A673 (cell line): ENCODE measurements around the gene SLC35F1. TPM values are rescaled to one million over a fixed set of nuclear protein-coding genes. Genes with fewer than 3 reads are reported as not detected.

Experiments used
- BruUV-seq: library from RNA; stranded (reverse); fragments of 400-500 nt; replicated peaks from 2 replicates; lab custom pipeline; 2021; lab: Mats Ljungman, UMichigan
- CTCF ChIA-PET: fragments of 300-600 bp; sonication (Branson Sonifier 250); formaldehyde crosslinking; loops from one replicate; lab custom pipeline; 2022; ENCODE audit warnings: antibody characterized with exemption; lab: Charles Lee
- POLR2A ChIA-PET: fragments of 300-600 bp; sonication (Branson Sonifier 250); formaldehyde crosslinking; loops from one replicate; lab custom pipeline; 2022; ENCODE audit warnings: antibody characterized with exemption; ENCODE audit not compliant: low non-redundant PET; lab: Charles Lee
- DNase-seq: peaks from one replicate; pipeline ENCODE4 v3.0.0-alpha.2; 2015; ENCODE audit warnings: low spot score
- H3K27ac ChIP-seq: fragments of 200-600 bp; sonication (generic); 2 replicates; pipeline ENCODE4 v1.5.1; 2016; ENCODE audit warnings: mixed run types, low read depth, mild to moderate bottlenecking, mixed read lengths, antibody characterized with exemption, low read length; ENCODE audit not compliant: poor library complexity, severe bottlenecking
- H3K27me3 ChIP-seq: fragments of 200-600 bp; sonication (generic); replicated peaks from 2 replicates; pipeline ENCODE4 v1.6.1; 2017; ENCODE audit warnings: mixed run types, low read depth, mild to moderate bottlenecking, mixed read lengths, antibody characterized with exemption, low read length; ENCODE audit not compliant: insufficient read depth, poor library complexity
- H3K36me3 ChIP-seq: fragments of 200-600 bp; sonication (generic); 2 replicates; pipeline ENCODE4 v1.6.1; 2016; ENCODE audit warnings: mixed run types, mild to moderate bottlenecking, mixed read lengths, antibody characterized with exemption, low read length; ENCODE audit not compliant: insufficient read depth, poor library complexity, severe bottlenecking
- H3K4me1 ChIP-seq: fragments of 200-600 bp; sonication (generic); 2 replicates; pipeline ENCODE4 v1.6.1; 2017; ENCODE audit warnings: mixed run types, mild to moderate bottlenecking, mixed read lengths, antibody characterized with exemption, low read length; ENCODE audit not compliant: insufficient read depth, poor library complexity, severe bottlenecking
- H3K4me3 ChIP-seq: fragments of 200-600 bp; sonication (generic); 2 replicates; pipeline ENCODE4 v1.5.1; 2016; ENCODE audit warnings: low read depth, mixed run types, mild to moderate bottlenecking, mixed read lengths, low read length; ENCODE audit not compliant: poor library complexity, severe bottlenecking
- H3K9me3 ChIP-seq: fragments of 200-600 bp; sonication (generic); 2 replicates; pipeline ENCODE4 v1.6.1; 2016; ENCODE audit warnings: mixed run types, low read depth, mild to moderate bottlenecking, mixed read lengths, antibody characterized with exemption, low read length; ENCODE audit not compliant: poor library complexity, severe bottlenecking
- EZH2 ChIP-seq: fragments of 200-600 bp; sonication (generic); IDR thresholded peaks from 2 replicates; pipeline ENCODE4 v1.6.1; 2017; ENCODE audit warnings: borderline replicate concordance, low read depth, mild to moderate bottlenecking, mixed read lengths, antibody characterized with exemption, low read length; ENCODE audit not compliant: poor library complexity, severe bottlenecking
- intact Hi-C: fragments of 100-400 bp; cut with micrococcal nuclease; formaldehyde crosslinking; loops from one replicate; pipeline ENCODE4 v1.10.0; 2022; ENCODE audit not compliant: unreplicated experiment
- total RNA-seq: library from RNA; stranded (reverse); gene quantifications from 2 replicates; pipeline ENCODE4 v1.2.3, GENCODE V29; 2021
- TF ChIP-seq, protein P1 (sequence below): fragments of 300-800, 200-600 bp; sonication (generic); conservative IDR thresholded peaks from 2 replicates; pipeline ENCODE4 v1.5.1; 2017; ENCODE audit warnings: low read depth, mild to moderate bottlenecking, antibody characterized with exemption, low read length, moderate library complexity, mixed read lengths

The SLC35F1 gene
- total RNA-seq, 1 experiment from 2014 or later: 5.3 TPM

DNA sequence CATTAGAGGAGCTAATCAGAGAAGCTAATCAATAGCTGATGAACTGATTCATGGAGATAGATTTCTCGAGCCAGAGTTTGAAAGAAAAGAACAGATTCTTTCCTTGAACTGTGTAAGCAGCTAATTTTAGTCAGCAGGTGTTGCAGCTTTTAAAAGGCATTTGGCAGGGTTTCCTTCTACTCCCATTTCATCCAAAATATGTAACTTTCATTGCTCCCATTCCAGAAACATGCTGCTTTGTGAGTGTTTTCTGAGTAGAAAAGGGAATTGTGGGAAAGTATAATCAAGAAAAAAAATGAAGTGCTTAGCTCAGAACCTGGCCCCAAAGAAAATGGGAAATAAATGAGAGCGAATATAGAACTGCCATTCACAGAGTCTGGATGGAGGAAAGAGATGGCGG, 20.8 kb downstream of the SLC35F1 start:
- ChIA-PET POLR2A (no interaction called here), CTCF (no interaction called here)
- TF ChIP-seq EZH2: no peak
- TF ChIP-seq, protein P1, sequence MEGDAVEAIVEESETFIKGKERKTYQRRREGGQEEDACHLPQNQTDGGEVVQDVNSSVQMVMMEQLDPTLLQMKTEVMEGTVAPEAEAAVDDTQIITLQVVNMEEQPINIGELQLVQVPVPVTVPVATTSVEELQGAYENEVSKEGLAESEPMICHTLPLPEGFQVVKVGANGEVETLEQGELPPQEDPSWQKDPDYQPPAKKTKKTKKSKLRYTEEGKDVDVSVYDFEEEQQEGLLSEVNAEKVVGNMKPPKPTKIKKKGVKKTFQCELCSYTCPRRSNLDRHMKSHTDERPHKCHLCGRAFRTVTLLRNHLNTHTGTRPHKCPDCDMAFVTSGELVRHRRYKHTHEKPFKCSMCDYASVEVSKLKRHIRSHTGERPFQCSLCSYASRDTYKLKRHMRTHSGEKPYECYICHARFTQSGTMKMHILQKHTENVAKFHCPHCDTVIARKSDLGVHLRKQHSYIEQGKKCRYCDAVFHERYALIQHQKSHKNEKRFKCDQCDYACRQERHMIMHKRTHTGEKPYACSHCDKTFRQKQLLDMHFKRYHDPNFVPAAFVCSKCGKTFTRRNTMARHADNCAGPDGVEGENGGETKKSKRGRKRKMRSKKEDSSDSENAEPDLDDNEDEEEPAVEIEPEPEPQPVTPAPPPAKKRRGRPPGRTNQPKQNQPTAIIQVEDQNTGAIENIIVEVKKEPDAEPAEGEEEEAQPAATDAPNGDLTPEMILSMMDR: no peak
- BruUV-seq: no TSS peak
- H3K4me3 ChIP-seq: no peak overlapping the region
- H3K4me1 ChIP-seq: no peaks in the 10 kb centered on the region
- no peaks in the 10 kb centered on the region for H3K36me3 ChIP-seq
- H3K27ac ChIP-seq: no peak overlapping the region
- intact Hi-C loops: no loop called here
- no peaks in the 10 kb centered on the region for H3K27me3 ChIP-seq
- DNase-seq: no peak
- H3K9me3 ChIP-seq: no peaks in the 10 kb centered on the region

DNA sequence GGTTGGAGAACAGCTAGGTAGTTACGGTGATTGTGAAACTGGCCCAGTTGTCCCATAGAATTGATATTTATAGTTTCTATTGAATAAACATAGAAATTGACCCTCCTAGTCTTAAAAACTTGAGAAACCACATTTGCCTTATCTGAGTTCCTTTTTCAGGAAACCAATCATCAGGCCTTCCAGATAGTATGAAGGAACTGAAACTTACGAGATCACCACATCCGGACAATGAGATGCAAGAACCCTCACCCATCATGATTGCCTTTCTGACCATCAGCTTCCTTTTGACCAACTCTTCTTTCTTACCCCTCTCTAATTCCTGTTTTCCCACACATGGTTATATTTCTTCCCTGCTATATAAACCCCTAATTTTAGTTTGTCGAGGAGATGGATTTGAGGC, 21.8 kb downstream of the SLC35F1 start:
- TF ChIP-seq EZH2: no peak

DNA sequence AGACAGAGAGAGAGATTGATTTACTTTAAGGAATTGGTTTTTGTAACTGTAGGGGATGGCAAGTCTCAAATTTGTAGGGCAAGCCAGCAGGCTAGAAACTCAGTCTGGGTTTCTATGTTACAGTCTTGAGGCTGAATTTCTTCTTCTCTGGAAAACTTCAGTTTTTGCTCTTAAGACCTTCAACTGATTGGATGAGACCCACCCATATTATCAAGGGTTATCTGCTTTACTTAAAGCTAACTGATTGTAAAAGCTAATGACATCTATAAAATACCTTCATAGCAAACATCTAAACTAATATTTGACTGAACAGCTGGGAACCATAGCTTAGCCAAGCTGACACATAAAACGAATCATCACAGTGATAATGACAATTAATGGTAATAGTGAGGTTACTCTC, 22.4 kb downstream of the SLC35F1 start:
- POLR2A ChIA-PET: no interaction called here

More for the DNA sequence above, 21.8 kb downstream of the SLC35F1 start:
- H3K27ac ChIP-seq: no peak overlapping the region
- no TSS peak for BruUV-seq
- ChIA-PET POLR2A (no interaction called here), CTCF (no interaction called here)
- H3K4me1 ChIP-seq: no peaks in the 10 kb centered on the region
- no peaks in the 10 kb centered on the region for H3K27me3 ChIP-seq
- no peaks in the 10 kb centered on the region for H3K9me3 ChIP-seq
- no peak overlapping the region for H3K4me3 ChIP-seq
- no peaks in the 10 kb centered on the region for H3K36me3 ChIP-seq
- DNase-seq: no peak
- intact Hi-C loops: no loop called here

More for the DNA sequence above, 22.4 kb downstream of the SLC35F1 start:
- no peak for TF ChIP-seq EZH2
- TF ChIP-seq, protein P1: no peak
- H3K4me3 ChIP-seq: no peak overlapping the region
- no peaks in the 10 kb centered on the region for H3K36me3 ChIP-seq
- H3K4me1 ChIP-seq: no peaks in the 10 kb centered on the region
- H3K9me3 ChIP-seq: no peaks in the 10 kb centered on the region
- intact Hi-C loops: no loop called here
- no peak for DNase-seq
- no TSS peak for BruUV-seq
- H3K27ac ChIP-seq: no peak overlapping the region
- no peaks in the 10 kb centered on the region for H3K27me3 ChIP-seq
- CTCF ChIA-PET: no interaction called here
